Sigmoid colon (tissue), 7 donors: ENCODE results near the gene TCERG1L. TPM values are rescaled to one million over a fixed set of nuclear protein-coding genes. Genes with fewer than 3 reads are reported as not detected.
A peak's percentile ranks its signal among the peaks of the same experiment; 100 is the strongest.

Experiments used
- DNase-seq: peaks from one replicate; pipeline ENCODE4 v3.0.0-alpha.2; 2019
- H3K27ac ChIP-seq, 4 donors: fragments of 200-600 bp; sonication (generic); one replicate each; pipeline ENCODE4 v1.5.1; 2016 to 2019; ENCODE audit warnings: mild to moderate bottlenecking in 1 of 4
- H3K27me3 ChIP-seq, 3 donors: fragments of 200-600 bp; sonication (generic); one replicate each; pipeline ENCODE4 v1.5.1; 2019; ENCODE audit warnings: mild to moderate bottlenecking in 1 of 3
- H3K36me3 ChIP-seq, 4 donors: fragments of 200-600 bp; sonication (generic); one replicate each; pipeline ENCODE4 v1.5.1; 2016 to 2019
- H3K4me1 ChIP-seq, 4 donors: fragments of 200-600 bp; sonication (generic); one replicate each; pipeline ENCODE4 v1.5.1; 2017 to 2019
- H3K4me3 ChIP-seq, 4 donors: fragments of 200-600 bp; sonication (generic); one replicate each; pipeline ENCODE4 v1.5.1; 2017 to 2019; ENCODE audit warnings: mild to moderate bottlenecking in 2 of 4, moderate library complexity in 1 of 4
- H3K9me3 ChIP-seq, 4 donors: fragments of 200-600 bp in 3 of 4; sonication (generic) in 3 of 4; one replicate each; pipeline versions ENCODE4 v1.5.1 to v1.6.1; 2013 to 2019
- CTCF ChIP-seq, 4 experiments: fragments of 450-650 bp in 3 of 4; fragments of 200-600 bp in 1 of 4; IDR thresholded peaks; one replicate each; pipeline ENCODE4 v1.5.1; 2016 to 2019; ENCODE audit warnings: antibody characterized with exemption in 4 of 4, mild to moderate bottlenecking in 3 of 4, moderate library complexity in 2 of 4
- EP300 ChIP-seq, 4 donors: sonication (generic); formaldehyde crosslinking; IDR thresholded peaks; one replicate each; pipeline ENCODE4 v1.6.1; 2017; ENCODE audit warnings: antibody characterized with exemption in 4 of 4
- POLR2A ChIP-seq, 2 donors: fragments of 450-650 bp; IDR thresholded peaks; one replicate each; pipeline ENCODE4 v1.6.1; 2016; ENCODE audit warnings: antibody characterized with exemption in 2 of 2, mild to moderate bottlenecking in 2 of 2, moderate library complexity in 2 of 2
- POLR2AphosphoS5 ChIP-seq, 4 donors: sonication (generic); formaldehyde crosslinking; IDR thresholded peaks; one replicate each; pipeline ENCODE4 v1.6.1; 2017; ENCODE audit warnings: antibody characterized with exemption in 4 of 4
- WGBS, 2 donors: extraction: QIAGEN DNeasy Blood & Tissue Kit; methylation state at CpG; one replicate each; pipeline ENCODE4 v1.1.7; 2013; 5-methylcytosine and 5-hydroxymethylcytosine counted together
- intact Hi-C: fragments of 100-400 bp; cut with DNase I; formaldehyde crosslinking; loops from one replicate; pipeline ENCODE4 v1.15.1; 2023
- polyA plus RNA-seq, 3 donors: library from polyadenylated mRNA; stranded (reverse); fragments of 200-250 nt; gene quantifications; one replicate each; pipeline ENCODE4 v1.2.3, GENCODE V29; 2013
- total RNA-seq, 4 donors: library from RNA; depleted of rRNA; stranded (reverse); fragments of >200 nt; gene quantifications; one replicate each; pipeline ENCODE4 v1.1.0, GENCODE V29; 2016
- donor health status: healthy with polysubstance abuse.
- donor health status: Bipolar disorder and iron deficiency.
- donor health status: healthy.

Gene TCERG1L
- total and polyA plus RNA-seq, 7 donors = under 0.01 to 0.55 (median 0.10) TPM; not detected in 4

GRCh38 chr10:131073469-131074035 lies 238.0 kb downstream of the TCERG1L start:
- no peak for DNase-seq
- H3K27ac ChIP-seq = no peak overlapping the region
- no peaks in the 10 kb centered on the region for H3K36me3 ChIP-seq
- intact Hi-C loops = no loop called here
- H3K4me3 ChIP-seq = no peak overlapping the region
- no peaks in the 10 kb centered on the region for H3K27me3 ChIP-seq
- H3K9me3 ChIP-seq = no peaks in the 10 kb centered on the region
- 67 to 70% methylated on average over 11 of the region's 11 CpGs for WGBS, 2 donors
- no peaks in the 10 kb centered on the region for H3K4me1 ChIP-seq
- TF ChIP-seq POLR2A (IDR thresholded peaks at IDR 0.05) = no peak

- TF ChIP-seq CTCF (IDR thresholded peaks at IDR 0.05) (no peak), POLR2A (IDR thresholded peaks at IDR 0.05) (no peak), POLR2AphosphoS5 (IDR thresholded peaks at IDR 0.05) (no peak), EP300 (IDR thresholded peaks at IDR 0.05) (no peak)
- no peak for DNase-seq
- H3K4me1 ChIP-seq = no peaks in the 10 kb centered on the region
- H3K27ac ChIP-seq = no peak overlapping the region
- H3K4me3 ChIP-seq = no peak overlapping the region
- intact Hi-C loops = no loop called here
- no peaks in the 10 kb centered on the region for H3K9me3 ChIP-seq
- H3K27me3 ChIP-seq = no peaks in the 10 kb centered on the region
- WGBS, 2 donors = 86 to 90% methylated on average over 13 of the region's 13 CpGs
- H3K36me3 ChIP-seq = no peaks in the 10 kb centered on the region
Observed at GRCh38 chr10:131072651-131073468, 238.7 kb downstream of the TCERG1L start.

GRCh38 chr10:131071721-131072120 lies 239.8 kb downstream of the TCERG1L start:
- WGBS, 2 donors = 92 to 93% methylated on average over 7 of the region's 7 CpGs
- no peak for DNase-seq
- no peak for TF ChIP-seq POLR2AphosphoS5 (IDR thresholded peaks at IDR 0.05)
- TF ChIP-seq EP300 (IDR thresholded peaks at IDR 0.05) = no peak
- no peak for TF ChIP-seq CTCF (IDR thresholded peaks at IDR 0.05)
- no peak for TF ChIP-seq POLR2A (IDR thresholded peaks at IDR 0.05)
- Histone ChIP-seq H3K4me3 (no peak overlapping the region), H3K27me3 (no peaks in the 10 kb centered on the region), H3K9me3 (no peaks in the 10 kb centered on the region), H3K36me3 (no peaks in the 10 kb centered on the region), H3K4me1 (no peaks in the 10 kb centered on the region), H3K27ac (no peak overlapping the region)
- intact Hi-C loops = no loop called here

- Histone ChIP-seq H3K36me3 (no peaks in the 10 kb centered on the region), H3K4me3 (no peak overlapping the region), H3K27me3 (no peaks in the 10 kb centered on the region), H3K4me1 (peaks cover 0 to 4% (median 0%) of the 10 kb centered on the region in 4 donors), H3K9me3 (no peaks in the 10 kb centered on the region), H3K27ac (no peak overlapping the region)
- TF ChIP-seq POLR2AphosphoS5 (IDR thresholded peaks at IDR 0.05) (no peak), CTCF (IDR thresholded peaks at IDR 0.05) (no peak), POLR2A (IDR thresholded peaks at IDR 0.05) (no peak), EP300 (IDR thresholded peaks at IDR 0.05) (no peak)
- intact Hi-C loops = no loop called here
- DNase-seq = peak; percentile 43
- WGBS, 2 donors = 86 to 91% methylated on average over 7 of the region's 7 CpGs
Observed at GRCh38 chr10:131070856-131071255, 240.7 kb downstream of the TCERG1L start.

- H3K36me3 ChIP-seq = no peaks in the 10 kb centered on the region
- H3K27ac ChIP-seq = no peak overlapping the region
- intact Hi-C loops = no loop called here
- 55 to 74% methylated on average over 6 of the region's 6 CpGs for WGBS, 2 donors
- peaks cover 0 to 5% (median 2%) of the 10 kb centered on the region in 4 donors for H3K4me1 ChIP-seq
- H3K9me3 ChIP-seq = no peaks in the 10 kb centered on the region
- no peaks in the 10 kb centered on the region for H3K27me3 ChIP-seq
- no peak for DNase-seq
- H3K4me3 ChIP-seq = no peak overlapping the region
- no peak for TF ChIP-seq POLR2AphosphoS5 (IDR thresholded peaks at IDR 0.05)
- no peak for TF ChIP-seq POLR2A (IDR thresholded peaks at IDR 0.05)
- no peak for TF ChIP-seq EP300 (IDR thresholded peaks at IDR 0.05)
- TF ChIP-seq CTCF (IDR thresholded peaks at IDR 0.05) = no peak
Observed at GRCh38 chr10:131068760-131069159, 242.8 kb downstream of the TCERG1L start.
